ENCODE results near the gene ZDHHC1. TPM values are rescaled to one million over a fixed set of nuclear protein-coding genes. Genes with fewer than 3 reads are reported as not detected.

ZDHHC1 gene
- total and polyA plus RNA-seq, 2 of the 13 experiments (the other 11 are each of a cell fraction or from before 2014, with no cell fraction given), result 0.51 to 1.1 TPM

GRCh38 chr16:67430977-67431774 is 14.9 kb upstream of the ZDHHC1 start, which contains the start of gene HSD11B2 (continued):
- TF ChIP-seq, protein P1, sequence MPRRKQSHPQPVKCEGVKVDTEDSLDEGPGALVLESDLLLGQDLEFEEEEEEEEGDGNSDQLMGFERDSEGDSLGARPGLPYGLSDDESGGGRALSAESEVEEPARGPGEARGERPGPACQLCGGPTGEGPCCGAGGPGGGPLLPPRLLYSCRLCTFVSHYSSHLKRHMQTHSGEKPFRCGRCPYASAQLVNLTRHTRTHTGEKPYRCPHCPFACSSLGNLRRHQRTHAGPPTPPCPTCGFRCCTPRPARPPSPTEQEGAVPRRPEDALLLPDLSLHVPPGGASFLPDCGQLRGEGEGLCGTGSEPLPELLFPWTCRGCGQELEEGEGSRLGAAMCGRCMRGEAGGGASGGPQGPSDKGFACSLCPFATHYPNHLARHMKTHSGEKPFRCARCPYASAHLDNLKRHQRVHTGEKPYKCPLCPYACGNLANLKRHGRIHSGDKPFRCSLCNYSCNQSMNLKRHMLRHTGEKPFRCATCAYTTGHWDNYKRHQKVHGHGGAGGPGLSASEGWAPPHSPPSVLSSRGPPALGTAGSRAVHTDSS (CRISPR knock-in tag; conservative IDR thresholded peaks at IDR 0.05), result no peak
- TF ChIP-seq SKI (IDR thresholded peaks at IDR 0.05; ENCODE audit: partially characterized antibody) (peak; percentile 90), XRCC5 (optimal IDR thresholded peaks at IDR 0.05; ENCODE audit: low read length) (no peak), KAT2B (IDR thresholded peaks at IDR 0.05; ENCODE audit: borderline replicate concordance, low read depth, low read length) (no peak), PRPF4 (IDR thresholded peaks at IDR 0.05; ENCODE audit: low read depth, low read length, poor library complexity, severe bottlenecking) (no peak), MBD4 (IDR thresholded peaks at IDR 0.05; ENCODE audit: borderline replicate concordance, low read length) (no peak), ZNF549 (CRISPR knock-in tag; IDR thresholded peaks at IDR 0.05) (no peak), ZNF7 (CRISPR knock-in tag; IDR thresholded peaks at IDR 0.05) (no peak), NONO (IDR thresholded peaks at IDR 0.05) (no peak), NONO (CRISPR knock-in tag; conservative IDR thresholded peaks at IDR 0.05) (no peak), HMGXB3 (CRISPR knock-in tag; IDR thresholded peaks at IDR 0.05; ENCODE audit: borderline replicate concordance) (no peak), WIZ (CRISPR knock-in tag; IDR thresholded peaks at IDR 0.05) (no peak), HOXA3 (CRISPR knock-in tag; IDR thresholded peaks at IDR 0.05) (peak; percentile 45), RARG (CRISPR knock-in tag; IDR thresholded peaks at IDR 0.05; ENCODE audit: low read depth) (no peak)
- TF ChIP-seq, protein P2, sequence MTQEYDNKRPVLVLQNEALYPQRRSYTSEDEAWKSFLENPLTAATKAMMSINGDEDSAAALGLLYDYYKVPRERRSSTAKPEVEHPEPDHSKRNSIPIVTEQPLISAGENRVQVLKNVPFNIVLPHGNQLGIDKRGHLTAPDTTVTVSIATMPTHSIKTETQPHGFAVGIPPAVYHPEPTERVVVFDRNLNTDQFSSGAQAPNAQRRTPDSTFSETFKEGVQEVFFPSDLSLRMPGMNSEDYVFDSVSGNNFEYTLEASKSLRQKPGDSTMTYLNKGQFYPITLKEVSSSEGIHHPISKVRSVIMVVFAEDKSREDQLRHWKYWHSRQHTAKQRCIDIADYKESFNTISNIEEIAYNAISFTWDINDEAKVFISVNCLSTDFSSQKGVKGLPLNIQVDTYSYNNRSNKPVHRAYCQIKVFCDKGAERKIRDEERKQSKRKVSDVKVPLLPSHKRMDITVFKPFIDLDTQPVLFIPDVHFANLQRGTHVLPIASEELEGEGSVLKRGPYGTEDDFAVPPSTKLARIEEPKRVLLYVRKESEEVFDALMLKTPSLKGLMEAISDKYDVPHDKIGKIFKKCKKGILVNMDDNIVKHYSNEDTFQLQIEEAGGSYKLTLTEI (CRISPR knock-in tag; conservative IDR thresholded peaks at IDR 0.05), result no peak
- TF ChIP-seq, protein P3, sequence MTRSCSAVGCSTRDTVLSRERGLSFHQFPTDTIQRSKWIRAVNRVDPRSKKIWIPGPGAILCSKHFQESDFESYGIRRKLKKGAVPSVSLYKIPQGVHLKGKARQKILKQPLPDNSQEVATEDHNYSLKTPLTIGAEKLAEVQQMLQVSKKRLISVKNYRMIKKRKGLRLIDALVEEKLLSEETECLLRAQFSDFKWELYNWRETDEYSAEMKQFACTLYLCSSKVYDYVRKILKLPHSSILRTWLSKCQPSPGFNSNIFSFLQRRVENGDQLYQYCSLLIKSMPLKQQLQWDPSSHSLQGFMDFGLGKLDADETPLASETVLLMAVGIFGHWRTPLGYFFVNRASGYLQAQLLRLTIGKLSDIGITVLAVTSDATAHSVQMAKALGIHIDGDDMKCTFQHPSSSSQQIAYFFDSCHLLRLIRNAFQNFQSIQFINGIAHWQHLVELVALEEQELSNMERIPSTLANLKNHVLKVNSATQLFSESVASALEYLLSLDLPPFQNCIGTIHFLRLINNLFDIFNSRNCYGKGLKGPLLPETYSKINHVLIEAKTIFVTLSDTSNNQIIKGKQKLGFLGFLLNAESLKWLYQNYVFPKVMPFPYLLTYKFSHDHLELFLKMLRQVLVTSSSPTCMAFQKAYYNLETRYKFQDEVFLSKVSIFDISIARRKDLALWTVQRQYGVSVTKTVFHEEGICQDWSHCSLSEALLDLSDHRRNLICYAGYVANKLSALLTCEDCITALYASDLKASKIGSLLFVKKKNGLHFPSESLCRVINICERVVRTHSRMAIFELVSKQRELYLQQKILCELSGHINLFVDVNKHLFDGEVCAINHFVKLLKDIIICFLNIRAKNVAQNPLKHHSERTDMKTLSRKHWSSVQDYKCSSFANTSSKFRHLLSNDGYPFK (CRISPR knock-in tag; IDR thresholded peaks at IDR 0.05; ENCODE audit: borderline replicate concordance), result no peak

All from HepG2 (cell line).